DOHH2 (cell line): Measurements from ENCODE around the gene COL25A1.

ENCODE experiments used
- H3F3A ChIP-seq: fragments of 200-600 bp; sonication (generic), shearing (Covaris generic); 2 replicates; pipeline ENCODE4 v1.6.0; 2016; ENCODE audit warnings: antibody characterized with exemption, mild to moderate bottlenecking; ENCODE audit not compliant: control insufficient read depth, insufficient read depth
- H3K27ac ChIP-seq: fragments of 200-600 bp; sonication (generic); 2 replicates; pipeline ENCODE4 v1.5.1; 2014; ENCODE audit warnings: low read depth, mild to moderate bottlenecking, low read length, moderate library complexity
- H3K27me3 ChIP-seq: fragments of 200-600 bp; sonication (generic); 2 replicates; pipeline ENCODE4 v1.6.1; 2014; ENCODE audit warnings: mild to moderate bottlenecking, low read length, mixed read lengths; ENCODE audit not compliant: control insufficient read depth
- H3K36me3 ChIP-seq: fragments of 200-600 bp; sonication (generic); 2 replicates; pipeline ENCODE4 v1.6.1; 2014; ENCODE audit warnings: mild to moderate bottlenecking, low read length, moderate library complexity, mixed read lengths; ENCODE audit not compliant: control insufficient read depth
- H3K4me1 ChIP-seq: fragments of 200-600 bp; sonication (generic); 2 replicates; pipeline ENCODE4 v1.6.1; 2014; ENCODE audit warnings: mild to moderate bottlenecking, low read length, mixed read lengths; ENCODE audit not compliant: control insufficient read depth
- H3K4me2 ChIP-seq: fragments of 200-600 bp; sonication (generic); 2 replicates; pipeline ENCODE4 v1.6.0; 2014; ENCODE audit warnings: mild to moderate bottlenecking, low read length, moderate library complexity
- H3K4me3 ChIP-seq: fragments of 200-600 bp; sonication (generic); 2 replicates; pipeline ENCODE4 v1.5.1; 2014; ENCODE audit warnings: mild to moderate bottlenecking, low read length, mixed read lengths
- H3K79me2 ChIP-seq: fragments of 200-600 bp; sonication (generic); 2 replicates; pipeline ENCODE4 v1.6.1; 2014; ENCODE audit warnings: mild to moderate bottlenecking, low read length, mixed read lengths; ENCODE audit not compliant: control insufficient read depth
- H3K9me2 ChIP-seq: fragments of 200-600 bp; sonication (generic); replicated peaks from 2 replicates; pipeline ENCODE4 v1.6.1; 2014; ENCODE audit warnings: mild to moderate bottlenecking, low read length, mixed read lengths; ENCODE audit not compliant: control insufficient read depth
- H3K9me3 ChIP-seq: fragments of 200-600 bp; sonication (generic); 2 replicates; pipeline ENCODE4 v1.6.1; 2014; ENCODE audit warnings: antibody characterized with exemption, low read length, mixed read lengths; ENCODE audit not compliant: control insufficient read depth, insufficient read depth
- H4K20me1 ChIP-seq: fragments of 200-600 bp; sonication (generic); 2 replicates; pipeline ENCODE4 v1.6.0; 2014; ENCODE audit warnings: low read depth, mild to moderate bottlenecking, antibody characterized with exemption, low read length, moderate library complexity; ENCODE audit not compliant: control insufficient read depth, insufficient read depth
- CTCF ChIP-seq: fragments of 200-600 bp; sonication (generic); IDR thresholded peaks from one replicate; pipeline ENCODE4 v1.5.1; 2014; ENCODE audit warnings: antibody characterized with exemption, mild to moderate bottlenecking, low read depth, low read length; ENCODE audit not compliant: poor library complexity, severe bottlenecking
- EZH2phosphoT487 ChIP-seq: fragments of 200-600 bp; sonication (generic); IDR thresholded peaks from 2 replicates; pipeline ENCODE4 v1.6.1; 2017; ENCODE audit warnings: borderline replicate concordance, mild to moderate bottlenecking, antibody characterized with exemption, low read length, moderate library complexity, mixed read lengths

Gene COL25A1

GRCh38 chr4:108861334-108861733, 441.1 kb downstream of the COL25A1 start:
- H3K27ac ChIP-seq = no peak overlapping the region
- H3K27me3 ChIP-seq = no peaks in the 10 kb centered on the region
- no peaks in the 10 kb centered on the region for H3K9me3 ChIP-seq
- no peaks in the 10 kb centered on the region for H3K9me2 ChIP-seq
- H3K4me3 ChIP-seq = no peak overlapping the region
- H3K36me3 ChIP-seq = no peaks in the 10 kb centered on the region
- no peaks in the 10 kb centered on the region for H3K4me1 ChIP-seq
- no peaks in the 10 kb centered on the region for H3K79me2 ChIP-seq
- H3F3A ChIP-seq = no peaks in the 10 kb centered on the region
- TF ChIP-seq CTCF (no peak), EZH2phosphoT487 (no peak)
- H3K4me2 ChIP-seq = no peak overlapping the region
- no peaks in the 10 kb centered on the region for H4K20me1 ChIP-seq

GRCh38 chr4:108854786-108855185, 447.7 kb downstream of the COL25A1 start:
- Histone ChIP-seq H4K20me1 (no peaks in the 10 kb centered on the region), H3F3A (no peaks in the 10 kb centered on the region), H3K9me3 (no peaks in the 10 kb centered on the region), H3K27ac (no peak overlapping the region), H3K79me2 (no peaks in the 10 kb centered on the region), H3K27me3 (no peaks in the 10 kb centered on the region), H3K9me2 (no peaks in the 10 kb centered on the region), H3K4me3 (no peak overlapping the region), H3K4me1 (peaks cover 10% of the 10 kb centered on the region), H3K36me3 (no peaks in the 10 kb centered on the region), H3K4me2 (no peak overlapping the region)
- TF ChIP-seq CTCF = no peak
- TF ChIP-seq EZH2phosphoT487 = no peak

- Histone ChIP-seq H3K27me3 (no peaks in the 10 kb centered on the region), H3K9me3 (no peaks in the 10 kb centered on the region), H3K27ac (no peak overlapping the region), H4K20me1 (no peaks in the 10 kb centered on the region), H3K4me2 (no peak overlapping the region), H3K4me3 (no peak overlapping the region), H3K36me3 (no peaks in the 10 kb centered on the region), H3K79me2 (no peaks in the 10 kb centered on the region), H3K4me1 (peaks cover 18% of the 10 kb centered on the region), H3F3A (no peaks in the 10 kb centered on the region), H3K9me2 (no peaks in the 10 kb centered on the region)
- no peak for TF ChIP-seq CTCF
- no peak for TF ChIP-seq EZH2phosphoT487
Observed at GRCh38 chr4:108852691-108853090, 449.8 kb downstream of the COL25A1 start.

- peaks cover 18% of the 10 kb centered on the region for H3K4me1 ChIP-seq
- H4K20me1 ChIP-seq = no peaks in the 10 kb centered on the region
- H3K36me3 ChIP-seq = no peaks in the 10 kb centered on the region
- H3F3A ChIP-seq = no peaks in the 10 kb centered on the region
- no peak overlapping the region for H3K4me2 ChIP-seq
- TF ChIP-seq EZH2phosphoT487 (no peak), CTCF (no peak)
- H3K27me3 ChIP-seq = no peaks in the 10 kb centered on the region
- no peak overlapping the region for H3K4me3 ChIP-seq
- no peaks in the 10 kb centered on the region for H3K9me2 ChIP-seq
- H3K79me2 ChIP-seq = no peaks in the 10 kb centered on the region
- no peak overlapping the region for H3K27ac ChIP-seq
- H3K9me3 ChIP-seq = no peaks in the 10 kb centered on the region
Observed at GRCh38 chr4:108851366-108851765, 451.1 kb downstream of the COL25A1 start.
